Liver (tissue), 9 donors: ENCODE data around the gene IQGAP2. TPM values are rescaled to one million over a fixed set of nuclear protein-coding genes. Genes with fewer than 3 reads are reported as not detected.

Source experiments
- DNase-seq: peaks from one replicate; pipeline ENCODE4 v3.0.0-alpha.2; 2017; ENCODE audit warnings: low spot score
- H3K27ac ChIP-seq, 2 donors: one replicate each; pipeline ENCODE4 v1.7.0; 2013; ENCODE audit warnings: inconsistent platforms in 2 of 2, low read length in 2 of 2, control low read depth in 1 of 2, low read depth in 1 of 2, mild to moderate bottlenecking in 1 of 2
- H3K27me3 ChIP-seq, 4 donors: one replicate each; pipeline versions ENCODE4 v1.6.1 to v1.7.0; 2013; ENCODE audit warnings: low read length in 3 of 4, inconsistent platforms in 1 of 4, mild to moderate bottlenecking in 1 of 4, moderate library complexity in 1 of 4; ENCODE audit not compliant: control insufficient read depth in 4 of 4, insufficient read depth in 4 of 4
- H3K36me3 ChIP-seq, 4 donors: one replicate each; pipeline versions ENCODE4 v1.6.1 to v1.7.0; 2013; ENCODE audit warnings: low read length in 3 of 4, mild to moderate bottlenecking in 3 of 4, low read depth in 1 of 4, moderate library complexity in 1 of 4; ENCODE audit not compliant: control insufficient read depth in 4 of 4, insufficient read depth in 3 of 4
- H3K4me1 ChIP-seq, 4 donors: one replicate each; pipeline versions ENCODE4 v1.6.1 to v1.7.0; 2013; ENCODE audit warnings: low read length in 3 of 4, mild to moderate bottlenecking in 3 of 4, moderate library complexity in 1 of 4; ENCODE audit not compliant: control insufficient read depth in 4 of 4, insufficient read depth in 4 of 4
- H3K4me3 ChIP-seq, 3 donors: one replicate each; pipeline versions ENCODE4 v1.6.1 to v1.7.0; 2013; ENCODE audit warnings: low read length in 3 of 3, control low read depth in 1 of 3, low read depth in 1 of 3, mild to moderate bottlenecking in 1 of 3
- H3K9ac ChIP-seq, 2 donors: one replicate each; pipeline ENCODE4 v1.7.0; 2013; ENCODE audit warnings: low read length in 2 of 2, mild to moderate bottlenecking in 2 of 2, moderate library complexity in 2 of 2, control low read depth in 1 of 2, low read depth in 1 of 2
- H3K9me3 ChIP-seq, 4 donors: one replicate each; pipeline versions ENCODE4 v1.6.1 to v1.7.0; 2013; ENCODE audit warnings: low read length in 3 of 4; ENCODE audit not compliant: control insufficient read depth in 4 of 4
- EGR1 ChIP-seq, 2 donors: IDR thresholded peaks; 2 replicates each; pipeline ENCODE4 v1.6.1; 2016 to 2018; ENCODE audit warnings: antibody characterized with exemption in 2 of 2, low read depth in 2 of 2
- FOXA2 ChIP-seq: IDR thresholded peaks from 2 replicates; pipeline ENCODE4 v1.6.1; 2016; ENCODE audit warnings: antibody characterized with exemption
- HNF4A ChIP-seq, 2 donors: conservative IDR thresholded peaks; 2 replicates each; pipeline ENCODE4 v1.6.1; 2016; ENCODE audit warnings: antibody characterized with exemption in 2 of 2, mild to moderate bottlenecking in 2 of 2
- HNF4G ChIP-seq: IDR thresholded peaks from 2 replicates; pipeline ENCODE4 v1.6.1; 2016; ENCODE audit warnings: antibody characterized with exemption
- JUND ChIP-seq, 2 donors: IDR thresholded peaks; 2 replicates each; pipeline ENCODE4 v1.6.1; 2016; ENCODE audit warnings: antibody characterized with exemption in 2 of 2
- RAD21 ChIP-seq, 2 donors: IDR thresholded peaks; 2 replicates each; pipeline ENCODE4 v1.6.1; 2016; ENCODE audit warnings: antibody characterized with exemption in 2 of 2, mild to moderate bottlenecking in 2 of 2
- TAF1 ChIP-seq: conservative IDR thresholded peaks from 2 replicates; pipeline ENCODE4 v1.6.1; 2016; ENCODE audit warnings: antibody characterized with exemption, mild to moderate bottlenecking
- WGBS: extraction: QIAGEN DNeasy Blood & Tissue Kit; methylation state at CpG from one replicate; pipeline ENCODE4 v1.1.7; 2013; 5-methylcytosine and 5-hydroxymethylcytosine counted together
- polyA plus RNA-seq, 2 donors: library from polyadenylated mRNA; stranded (reverse) in 1 of 2; unstranded in 1 of 2; fragments of 200-250 nt in 1 of 2; fragments of >200 nt in 1 of 2; fragmentation: Nextera tagmentation in 1 of 2; extraction: Ambion mirVana in 1 of 2; gene quantifications; one replicate each; pipeline versions ENCODE4 v1.2.1 to v1.2.3, GENCODE V29; 2013 to 2015
- total RNA-seq, 2 donors: library from RNA; depleted of rRNA; stranded (reverse); fragments of >200 nt; gene quantifications; one replicate each; pipeline ENCODE4 v1.2.3, GENCODE V29; 2014
- TF ChIP-seq, protein P1 (sequence below): IDR thresholded peaks from 2 replicates; pipeline ENCODE4 v1.6.1; 2016; ENCODE audit warnings: antibody characterized with exemption
- TF ChIP-seq, protein P2 (sequence below): fragments of 150-350 bp; IDR thresholded peaks from 2 replicates; pipeline ENCODE4 v1.5.1; 2017; ENCODE audit warnings: improper control_type of control experiment, low read depth, low read length; ENCODE audit not compliant: missing input control
- donor health status: healthy.
- donor health status: healthy.
- donor health status: healthy.
- donor health status: healthy.
- donor health status: healthy.

Gene IQGAP2
- total and polyA plus RNA-seq, 4 donors, result 41.5 to 205 (median 102) TPM

DNA sequence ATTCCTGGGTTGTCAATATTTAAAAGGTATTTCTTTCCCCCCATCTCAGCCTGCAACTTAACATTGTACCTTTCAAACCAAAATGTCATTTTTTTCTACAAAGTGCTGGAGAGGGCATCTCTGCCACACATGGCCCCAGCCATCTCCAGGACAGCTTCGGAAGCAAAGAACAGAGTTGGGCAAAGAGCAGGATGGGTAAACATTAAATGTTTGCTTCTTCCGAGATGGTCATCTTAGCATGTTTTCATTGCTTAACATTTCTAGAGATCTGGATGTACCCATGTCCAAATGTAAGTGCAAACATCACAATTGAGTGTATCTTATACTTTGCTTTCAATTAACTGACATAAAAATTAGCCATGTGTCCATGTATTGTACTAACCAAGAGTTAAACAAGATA is 234.4 kb downstream of the IQGAP2 start:
- DNase-seq, result no peak
- no peak overlapping the region for H3K27ac ChIP-seq
- no peak overlapping the region for H3K9ac ChIP-seq
- WGBS, result 47% methylated on average over 2 of the region's 2 CpGs
- no peak overlapping the region for H3K4me3 ChIP-seq
- H3K9me3 ChIP-seq, result no peaks in the 10 kb centered on the region
- peaks cover 2 to 20% (median 6%) of the 10 kb centered on the region in 4 donors for H3K4me1 ChIP-seq
- peak in 1 of 2 donors; percentile 3 for TF ChIP-seq JUND (IDR thresholded peaks at IDR 0.05)
- peak; percentile 42 to 46 for TF ChIP-seq HNF4A (conservative IDR thresholded peaks at IDR 0.05)
- no peak for TF ChIP-seq FOXA2
- H3K36me3 ChIP-seq, result peaks cover 0 to 19% (median 16%) of the 10 kb centered on the region in 4 donors
- no peaks in the 10 kb centered on the region for H3K27me3 ChIP-seq

DNA sequence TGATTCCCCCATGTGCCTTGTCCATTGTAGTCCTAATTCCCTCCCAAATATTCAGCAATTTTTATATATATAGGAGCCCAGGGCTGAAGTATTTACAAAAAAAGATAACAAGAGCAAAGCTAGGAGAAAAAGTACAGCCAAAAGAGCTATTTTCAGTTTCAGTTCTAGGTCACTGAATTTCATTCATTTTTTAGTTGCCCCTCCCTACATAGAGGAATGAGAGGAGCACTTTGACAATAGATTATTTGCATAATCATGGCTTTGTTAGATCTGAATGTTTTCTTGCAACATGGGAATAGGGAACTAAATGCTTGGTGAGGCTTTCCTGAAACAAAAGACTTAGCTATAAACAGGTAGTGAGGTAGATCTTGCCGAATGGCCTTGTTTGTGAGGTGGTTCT is 235.4 kb downstream of the IQGAP2 start:
- peaks cover 2 to 20% (median 6%) of the 10 kb centered on the region in 4 donors for H3K4me1 ChIP-seq
- H3K9me3 ChIP-seq, result no peaks in the 10 kb centered on the region
- 79% methylated on average over 1 of the region's 1 CpG for WGBS
- TF ChIP-seq TAF1 (no peak), HNF4G (no peak), EGR1 (IDR thresholded peaks at IDR 0.05; ENCODE audit: low read depth in 2 of 2) (no peak), HNF4A (conservative IDR thresholded peaks at IDR 0.05) (no peak)
- TF ChIP-seq, protein P1, sequence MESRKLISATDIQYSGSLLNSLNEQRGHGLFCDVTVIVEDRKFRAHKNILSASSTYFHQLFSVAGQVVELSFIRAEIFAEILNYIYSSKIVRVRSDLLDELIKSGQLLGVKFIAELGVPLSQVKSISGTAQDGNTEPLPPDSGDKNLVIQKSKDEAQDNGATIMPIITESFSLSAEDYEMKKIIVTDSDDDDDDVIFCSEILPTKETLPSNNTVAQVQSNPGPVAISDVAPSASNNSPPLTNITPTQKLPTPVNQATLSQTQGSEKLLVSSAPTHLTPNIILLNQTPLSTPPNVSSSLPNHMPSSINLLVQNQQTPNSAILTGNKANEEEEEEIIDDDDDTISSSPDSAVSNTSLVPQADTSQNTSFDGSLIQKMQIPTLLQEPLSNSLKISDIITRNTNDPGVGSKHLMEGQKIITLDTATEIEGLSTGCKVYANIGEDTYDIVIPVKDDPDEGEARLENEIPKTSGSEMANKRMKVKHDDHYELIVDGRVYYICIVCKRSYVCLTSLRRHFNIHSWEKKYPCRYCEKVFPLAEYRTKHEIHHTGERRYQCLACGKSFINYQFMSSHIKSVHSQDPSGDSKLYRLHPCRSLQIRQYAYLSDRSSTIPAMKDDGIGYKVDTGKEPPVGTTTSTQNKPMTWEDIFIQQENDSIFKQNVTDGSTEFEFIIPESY, result no peak
- TF ChIP-seq, protein P2, sequence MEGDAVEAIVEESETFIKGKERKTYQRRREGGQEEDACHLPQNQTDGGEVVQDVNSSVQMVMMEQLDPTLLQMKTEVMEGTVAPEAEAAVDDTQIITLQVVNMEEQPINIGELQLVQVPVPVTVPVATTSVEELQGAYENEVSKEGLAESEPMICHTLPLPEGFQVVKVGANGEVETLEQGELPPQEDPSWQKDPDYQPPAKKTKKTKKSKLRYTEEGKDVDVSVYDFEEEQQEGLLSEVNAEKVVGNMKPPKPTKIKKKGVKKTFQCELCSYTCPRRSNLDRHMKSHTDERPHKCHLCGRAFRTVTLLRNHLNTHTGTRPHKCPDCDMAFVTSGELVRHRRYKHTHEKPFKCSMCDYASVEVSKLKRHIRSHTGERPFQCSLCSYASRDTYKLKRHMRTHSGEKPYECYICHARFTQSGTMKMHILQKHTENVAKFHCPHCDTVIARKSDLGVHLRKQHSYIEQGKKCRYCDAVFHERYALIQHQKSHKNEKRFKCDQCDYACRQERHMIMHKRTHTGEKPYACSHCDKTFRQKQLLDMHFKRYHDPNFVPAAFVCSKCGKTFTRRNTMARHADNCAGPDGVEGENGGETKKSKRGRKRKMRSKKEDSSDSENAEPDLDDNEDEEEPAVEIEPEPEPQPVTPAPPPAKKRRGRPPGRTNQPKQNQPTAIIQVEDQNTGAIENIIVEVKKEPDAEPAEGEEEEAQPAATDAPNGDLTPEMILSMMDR, result no peak
- H3K27ac ChIP-seq, result peak overlapping the region in 1 of 2 donors; percentile 53
- H3K9ac ChIP-seq, result peak overlapping the region in 1 of 2 donors; percentile 12
- no peak overlapping the region for H3K4me3 ChIP-seq
- DNase-seq, result no peak
- no peaks in the 10 kb centered on the region for H3K27me3 ChIP-seq
- peaks cover 0 to 26% (median 17%) of the 10 kb centered on the region in 4 donors for H3K36me3 ChIP-seq

DNA sequence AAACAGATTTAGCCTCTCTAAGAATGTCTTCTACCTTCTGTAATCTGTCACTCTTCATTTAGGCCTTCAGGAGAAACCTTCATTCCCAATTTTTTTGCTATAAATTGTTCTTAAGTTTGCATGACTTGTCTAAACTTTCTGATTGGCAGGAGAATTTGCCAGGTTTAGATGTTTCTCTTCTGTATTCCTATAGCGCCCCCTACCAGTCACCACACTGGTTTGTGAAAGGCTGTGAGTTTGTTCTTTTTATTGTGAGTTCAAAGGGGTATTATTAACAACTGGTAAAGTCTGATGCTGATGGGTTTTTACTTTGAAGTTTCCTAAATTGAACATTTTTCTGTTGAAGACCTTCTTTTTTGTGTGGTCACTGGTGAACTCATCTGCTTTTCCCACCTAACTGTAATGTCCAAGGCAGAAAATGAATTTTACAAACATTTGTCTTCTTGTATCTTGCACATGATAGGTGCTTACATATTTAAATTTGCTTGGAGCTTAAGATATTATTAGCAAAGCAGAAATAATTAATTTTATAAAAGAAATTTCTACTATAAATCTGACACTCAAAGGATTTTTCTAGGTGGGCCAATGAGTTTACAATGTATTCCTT is 238.5 kb downstream of the IQGAP2 start:
- Histone ChIP-seq H3K27ac (no peak overlapping the region), H3K36me3 (peaks cover 0 to 39% (median 17%) of the 10 kb centered on the region in 4 donors), H3K9me3 (no peaks in the 10 kb centered on the region), H3K4me3 (no peak overlapping the region), H3K27me3 (no peaks in the 10 kb centered on the region), H3K9ac (no peak overlapping the region), H3K4me1 (peaks cover 2 to 16% (median 6%) of the 10 kb centered on the region in 4 donors)
- TF ChIP-seq RAD21 (IDR thresholded peaks at IDR 0.05) (peak; percentile 86), HNF4A (conservative IDR thresholded peaks at IDR 0.05) (no peak)
- TF ChIP-seq, protein P2, result peak; percentile 70
- WGBS, result 22% methylated on average over 1 of the region's 1 CpG
- peak; percentile 73 for DNase-seq
